HG02938 (cell line): ENCODE data around the gene UBE2C.

ENCODE experiments used
- ATAC-seq: cut with Tn5 transposase; IDR thresholded peaks from one replicate; pipeline ENCODE4 v1.9.1; 2021; ENCODE audit warnings: mild to moderate bottlenecking, moderate library complexity; ENCODE audit not compliant: unreplicated experiment

The UBE2C gene

GRCh38 chr20:45857114-45857881, 44.9 kb downstream of the UBE2C start, which contains the start of the genes ACOT8 and ZSWIM3:
ACOT8 (minus strand) TSS chr20:45857392; CDS start chr20:45857315, 77 bp downstream.
ZSWIM3 (plus strand) TSS chr20:45857614; CDS start chr20:45857826, 212 bp downstream.
- peak; percentile 95 for ATAC-seq

- peak; percentile 21 for ATAC-seq
These were observed 45.4 kb downstream of the UBE2C start for GRCh38 chr20:45857882-45858216.

GRCh38 chr20:45859916-45860315, 47.5 kb downstream of the UBE2C start:
- ATAC-seq: no peak

GRCh38 chr20:45860560-45861220, 48.2 kb downstream of the UBE2C start:
- no peak for ATAC-seq

GRCh38 chr20:45861221-45862075, 49.0 kb downstream of the UBE2C start:
- ATAC-seq: no peak

- no peak for ATAC-seq
These were observed 51.4 kb downstream of the UBE2C start for GRCh38 chr20:45863543-45864470.

GRCh38 chr20:45866454-45866853, 54.0 kb downstream of the UBE2C start:
- ATAC-seq: no peak
